Omental fat pad (tissue), 4 donors: ENCODE data around the gene EMILIN3. TPM values are rescaled to one million over a fixed set of nuclear protein-coding genes. Genes with fewer than 3 reads are reported as not detected.

Source experiments
- ATAC-seq: fragments of 150-250 bp; one replicate; pipeline ENCODE4 v1.9.1; 2016; ENCODE audit warnings: mild to moderate bottlenecking, moderate library complexity; ENCODE audit not compliant: low FRiP score
- DNase-seq: peaks from one replicate; pipeline ENCODE4 v3.0.0-alpha.2; 2019; ENCODE audit warnings: low spot score
- CTCF ChIP-seq, 3 donors: fragments of 450-650 bp; IDR thresholded peaks; one replicate each; pipeline ENCODE4 v1.5.1; 2016 to 2017; ENCODE audit warnings: antibody characterized with exemption in 3 of 3, mild to moderate bottlenecking in 3 of 3, moderate library complexity in 2 of 3
- total RNA-seq, 4 donors: library from RNA; depleted of rRNA; stranded (reverse); fragments of >200 nt; gene quantifications; one replicate each; pipeline ENCODE4 v1.1.0, GENCODE V29; 2016

The EMILIN3 gene
- total RNA-seq, 4 donors from 2014 or later: 0.12 to 0.37 (median 0.13) TPM; not detected in 1

GRCh38 chr20:41391587-41392001 is 25.0 kb upstream of the EMILIN3 start:
- ATAC-seq (no peak), DNase-seq (no peak)
- no peak for TF ChIP-seq CTCF (IDR thresholded peaks at IDR 0.05)

GRCh38 chr20:41390889-41391288 is 24.3 kb upstream of the EMILIN3 start:
- no peak for TF ChIP-seq CTCF (IDR thresholded peaks at IDR 0.05)
- DNase-seq (no peak), ATAC-seq (no peak)

- ATAC-seq: no peak
- TF ChIP-seq CTCF (IDR thresholded peaks at IDR 0.05): no peak
- no peak for DNase-seq
These were observed 20.8 kb upstream of the EMILIN3 start for GRCh38 chr20:41387444-41387851.

GRCh38 chr20:41386502-41387427 is 20.1 kb upstream of the EMILIN3 start:
- ATAC-seq (no peak), DNase-seq (no peak)
- TF ChIP-seq CTCF (IDR thresholded peaks at IDR 0.05): no peak

GRCh38 chr20:41382791-41383305 is 16.2 kb upstream of the EMILIN3 start:
- no peak for TF ChIP-seq CTCF (IDR thresholded peaks at IDR 0.05)
- no peak for ATAC-seq
- DNase-seq: no peak

- ATAC-seq: no peak
- no peak for DNase-seq
- TF ChIP-seq CTCF (IDR thresholded peaks at IDR 0.05): no peak
These were observed 14.1 kb upstream of the EMILIN3 start for GRCh38 chr20:41380551-41381193.
